SKM-1 treated with dmso at 0.1 percent for 144 hours (cell line): Measurements from ENCODE around the gene TC2N.
"Not testable (repeated sequence)": the region's sequence is repeated elsewhere in the genome, so short reads cannot be mapped to it uniquely, and the experiment has no call there.

Experiments used
- DNase-seq: peaks from one replicate; lab custom pipeline; 2025; ENCODE audit not compliant: unreplicated experiment; lab: John Stamatoyannopoulos, UW

The TC2N gene

DNA sequence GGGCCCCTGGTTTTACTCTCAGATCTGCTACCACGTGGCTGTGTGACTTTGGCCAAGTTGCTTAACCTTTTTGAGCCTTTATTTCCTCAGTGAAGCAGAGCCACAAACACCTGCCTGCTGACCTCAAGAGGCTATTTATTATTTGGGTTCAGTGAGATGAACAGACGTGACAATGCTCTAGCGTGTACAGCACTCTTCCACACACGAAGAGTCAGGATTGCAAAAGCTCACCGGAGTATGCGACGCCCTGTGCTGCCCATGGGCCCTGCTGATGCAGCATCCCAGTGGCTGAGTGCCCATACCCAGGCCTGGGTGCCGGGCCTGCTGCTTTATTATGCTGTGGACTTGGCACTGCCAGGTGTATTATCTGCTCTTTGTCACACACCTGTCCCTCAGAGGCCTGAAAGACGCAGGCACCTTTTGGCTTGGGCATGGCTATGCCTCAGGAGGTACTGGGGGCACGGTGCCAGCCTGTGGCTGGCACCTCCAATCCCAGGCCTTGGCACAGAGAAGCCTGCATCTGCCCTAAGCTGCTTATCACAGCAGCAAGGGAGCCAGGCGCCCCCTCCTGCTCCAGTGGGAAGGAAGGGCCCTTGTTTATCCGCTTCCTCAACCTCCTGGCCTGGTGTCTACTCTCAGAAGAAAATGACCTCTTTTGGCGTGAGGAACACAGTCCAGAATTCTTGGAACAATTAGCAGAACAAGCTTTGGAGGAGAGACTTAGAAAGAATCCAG lies 22.3 kb upstream of the TC2N start:
- DNase-seq, result no peak

DNA sequence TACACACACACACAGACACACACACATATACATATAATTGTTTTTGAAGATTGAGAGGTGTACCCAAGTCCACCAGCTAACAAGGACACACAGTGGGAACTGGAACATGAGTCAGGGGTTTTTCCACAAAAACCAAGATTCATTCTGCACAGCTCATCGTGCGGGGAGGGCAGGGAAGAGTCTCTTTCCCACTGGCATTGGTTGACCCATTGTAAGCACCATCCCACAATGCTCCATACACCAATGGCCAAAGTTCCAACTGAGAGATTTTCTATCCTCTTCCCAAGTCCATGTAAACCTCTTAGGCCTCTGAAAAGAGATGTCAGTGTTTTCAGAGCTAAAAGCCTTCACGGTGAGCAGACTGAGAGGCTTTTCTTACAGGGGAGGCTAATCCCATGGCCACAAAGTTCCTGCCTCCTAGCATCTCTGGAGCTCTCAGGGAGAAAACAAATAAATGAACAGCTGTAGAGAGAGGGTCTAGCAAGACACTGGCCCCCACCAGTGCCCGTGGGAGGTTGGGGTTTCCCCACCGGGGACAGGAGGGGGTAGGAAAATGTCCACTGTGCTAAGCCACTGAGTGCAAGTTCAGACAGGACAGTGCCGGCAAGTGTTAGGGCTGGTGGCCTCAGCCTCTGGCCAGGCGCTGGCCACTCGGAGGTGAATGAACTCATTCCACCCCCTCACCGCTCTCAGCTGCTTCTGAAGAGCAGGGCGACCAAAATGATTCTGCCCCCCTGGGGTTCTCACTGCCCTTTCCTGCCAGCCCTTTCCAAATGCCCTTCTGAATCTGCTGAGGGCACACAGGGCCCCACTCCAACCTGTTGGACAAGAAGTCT lies 21.5 kb upstream of the TC2N start:
- DNase-seq, result no peak

DNA sequence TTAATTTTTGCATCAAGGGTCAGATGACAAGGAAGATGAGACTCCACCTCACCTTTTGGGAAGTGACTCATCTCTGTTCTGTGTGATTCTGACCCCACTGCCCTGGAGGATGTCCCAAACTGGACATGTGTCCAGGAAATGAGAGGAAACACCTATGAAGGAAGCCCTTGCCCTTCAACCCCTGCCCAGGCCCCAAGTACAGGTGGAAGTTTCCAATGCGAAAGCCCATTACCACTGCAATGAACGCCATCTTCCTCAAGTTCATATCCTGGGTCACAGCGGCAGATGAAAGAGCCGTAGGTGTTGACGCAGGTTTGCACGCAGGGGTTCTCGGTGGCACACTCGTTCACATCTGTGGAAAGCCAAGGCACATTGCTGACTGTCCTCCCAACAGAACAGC lies 19.6 kb upstream of the TC2N start:
- no peak for DNase-seq

DNA sequence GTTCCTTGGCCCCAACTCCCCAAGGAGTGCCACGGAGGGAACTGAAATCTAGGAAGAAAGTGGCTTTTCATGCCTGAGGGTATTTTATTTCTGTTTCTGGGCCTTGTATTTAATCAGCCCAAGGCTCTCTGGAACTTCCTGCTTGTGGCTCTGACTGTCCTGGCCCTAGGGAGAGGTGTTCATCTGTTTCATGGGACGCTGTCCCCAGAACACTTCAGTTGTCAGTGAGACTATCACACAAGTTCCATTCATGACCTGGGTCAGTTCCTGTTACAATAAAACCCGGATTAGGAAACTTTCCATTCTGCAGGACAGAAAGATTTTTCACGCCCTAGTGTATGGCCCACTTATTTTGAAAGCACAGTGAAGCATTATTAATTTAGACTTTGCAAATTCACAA lies 18.5 kb upstream of the TC2N start:
- DNase-seq, result no peak

DNA sequence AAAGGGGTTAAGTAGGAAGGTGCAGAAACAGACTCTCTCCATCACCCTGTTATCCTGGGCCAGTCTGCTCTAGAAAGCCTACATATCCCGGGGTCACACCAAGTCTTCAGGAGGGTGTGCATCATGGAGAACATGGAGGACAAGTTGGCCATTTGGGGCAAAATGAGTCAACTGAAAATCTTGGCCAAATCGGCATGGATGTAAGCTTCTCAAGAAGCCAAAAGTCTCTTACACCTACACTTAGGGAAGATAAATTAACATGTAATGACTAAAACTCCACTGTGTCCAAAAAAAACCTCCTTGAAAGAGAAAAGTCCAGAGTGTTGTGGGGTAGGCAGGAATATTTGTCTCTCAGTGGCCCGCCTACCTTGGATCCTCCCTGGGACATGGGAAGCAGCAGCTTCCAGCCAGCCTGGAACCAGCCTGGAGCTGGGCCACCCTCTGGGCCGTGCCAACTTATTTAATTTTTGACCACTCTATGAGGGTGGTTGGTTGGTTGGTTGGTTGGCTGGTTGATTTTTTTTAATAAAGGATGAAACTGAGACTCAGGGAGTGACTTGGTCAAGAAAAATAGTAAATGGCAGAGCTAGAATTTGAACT lies 17.9 kb upstream of the TC2N start:
- DNase-seq, result no peak

DNA sequence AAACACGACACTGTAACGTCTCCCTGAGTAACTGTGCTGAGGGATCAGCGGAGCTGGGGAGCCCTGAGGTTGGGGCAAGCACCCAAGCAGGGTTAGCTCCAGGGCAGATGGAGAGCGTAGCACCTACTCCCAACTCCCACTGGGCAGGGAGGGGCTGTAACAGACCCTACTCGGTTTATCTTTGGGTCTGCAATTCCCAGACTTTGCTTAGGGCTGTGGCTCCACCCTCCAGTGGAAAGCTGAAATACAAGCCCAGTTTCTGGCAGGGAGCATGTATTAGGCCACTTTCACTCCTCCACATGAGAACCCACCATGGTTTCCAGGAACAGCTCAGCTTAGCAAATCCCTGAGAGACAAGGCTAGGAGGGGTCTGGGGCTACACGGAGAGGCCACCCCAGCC lies 17.3 kb upstream of the TC2N start:
- DNase-seq, result no peak

DNA sequence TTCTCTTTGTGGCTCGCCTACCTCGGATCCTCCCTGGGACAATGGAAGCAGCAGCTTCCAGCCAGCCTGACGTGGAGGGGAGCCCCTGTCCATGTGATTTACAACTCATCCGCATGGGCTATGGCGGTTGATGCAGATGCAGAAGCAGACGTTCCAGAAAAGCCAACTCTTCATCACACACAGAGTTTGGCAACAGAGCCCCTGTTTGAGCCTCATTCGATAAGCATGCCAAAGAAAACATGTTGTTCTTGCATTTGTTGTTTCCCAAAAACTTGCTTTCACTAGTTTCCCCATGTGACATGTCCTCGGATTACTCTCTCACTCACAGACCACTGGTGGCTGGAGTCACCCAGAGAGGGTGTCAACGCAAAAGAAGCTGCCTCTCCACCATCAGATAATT lies 16.4 kb upstream of the TC2N start:
- DNase-seq, result no peak

DNA sequence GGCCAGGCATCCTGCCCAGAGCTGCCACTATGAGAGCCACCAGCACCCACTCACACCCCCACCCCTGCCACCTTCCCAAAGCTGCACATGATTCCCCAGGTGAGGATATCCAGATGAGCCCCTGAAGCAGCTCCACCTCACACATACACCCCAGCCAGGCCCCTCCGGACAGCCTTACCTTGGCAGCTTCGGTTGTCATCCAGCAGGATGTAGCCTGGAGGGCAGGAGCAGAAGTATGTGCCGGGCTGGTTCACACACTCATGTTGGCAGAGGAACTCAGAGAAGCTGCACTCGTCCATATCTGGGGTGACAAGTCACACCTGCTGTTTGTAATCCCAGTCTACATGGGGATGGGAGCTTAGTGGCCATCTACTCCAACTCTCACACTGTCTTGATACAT lies 15.4 kb upstream of the TC2N start:
- DNase-seq, result no peak

DNA sequence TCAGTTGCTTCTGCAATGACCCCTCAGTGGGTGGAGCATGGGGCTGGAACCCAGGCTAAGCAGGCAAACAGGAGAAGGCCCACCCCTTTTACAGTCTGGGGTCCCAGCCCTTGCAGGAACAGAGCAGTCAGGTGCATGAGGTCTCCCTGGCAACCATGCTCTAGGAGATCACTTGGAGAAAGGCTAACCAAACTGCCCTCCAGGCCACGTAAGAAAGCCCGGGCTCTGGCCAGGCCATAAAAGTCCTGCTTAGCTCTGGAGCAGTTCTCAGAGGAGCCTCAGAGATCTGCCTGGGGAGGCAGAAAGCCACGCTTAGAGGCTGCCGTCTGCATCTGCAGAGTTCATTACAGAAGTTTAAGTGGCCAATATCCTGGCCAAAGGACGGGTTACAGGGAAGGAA lies 15.0 kb upstream of the TC2N start:
- DNase-seq, result no peak

DNA sequence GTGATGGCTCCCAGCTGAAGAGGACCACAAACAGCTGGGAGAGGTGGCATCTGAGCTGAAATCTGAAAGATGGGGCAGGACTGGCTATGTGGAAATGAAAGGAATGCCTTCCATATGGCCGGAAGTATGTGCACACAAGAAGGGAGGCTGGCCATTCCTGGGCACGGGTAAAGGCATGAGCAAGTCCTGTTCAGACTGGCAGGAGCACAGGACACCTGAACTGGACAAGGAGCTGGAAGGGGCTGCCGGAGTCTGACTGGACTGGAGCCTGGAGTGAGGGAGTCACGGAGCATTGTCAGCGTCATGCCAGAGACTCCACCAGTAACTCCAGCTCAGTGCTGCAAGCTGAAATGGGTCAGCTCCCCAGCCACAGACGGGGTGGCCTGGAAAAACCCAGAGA lies 11.9 kb upstream of the TC2N start:
- DNase-seq, result no peak

DNA sequence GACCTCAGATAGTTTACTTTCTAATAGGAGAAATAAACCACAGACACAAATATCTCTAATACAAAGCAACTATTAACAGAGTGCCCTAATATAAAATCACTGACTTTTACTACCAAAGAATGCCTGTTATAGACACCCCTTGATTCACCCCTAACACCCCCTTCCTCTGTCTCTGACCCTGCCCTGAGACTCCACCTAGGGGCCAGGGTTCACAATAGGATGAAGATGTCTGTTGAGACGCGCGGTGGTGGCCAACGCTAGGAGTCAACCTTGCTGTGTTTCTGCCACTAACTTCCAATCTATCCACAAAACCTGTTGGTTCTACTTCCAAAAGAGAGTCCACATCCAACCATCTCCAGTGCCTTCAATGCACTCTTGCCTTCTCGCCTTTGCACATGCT lies 10.9 kb upstream of the TC2N start:
- DNase-seq, result no peak

DNA sequence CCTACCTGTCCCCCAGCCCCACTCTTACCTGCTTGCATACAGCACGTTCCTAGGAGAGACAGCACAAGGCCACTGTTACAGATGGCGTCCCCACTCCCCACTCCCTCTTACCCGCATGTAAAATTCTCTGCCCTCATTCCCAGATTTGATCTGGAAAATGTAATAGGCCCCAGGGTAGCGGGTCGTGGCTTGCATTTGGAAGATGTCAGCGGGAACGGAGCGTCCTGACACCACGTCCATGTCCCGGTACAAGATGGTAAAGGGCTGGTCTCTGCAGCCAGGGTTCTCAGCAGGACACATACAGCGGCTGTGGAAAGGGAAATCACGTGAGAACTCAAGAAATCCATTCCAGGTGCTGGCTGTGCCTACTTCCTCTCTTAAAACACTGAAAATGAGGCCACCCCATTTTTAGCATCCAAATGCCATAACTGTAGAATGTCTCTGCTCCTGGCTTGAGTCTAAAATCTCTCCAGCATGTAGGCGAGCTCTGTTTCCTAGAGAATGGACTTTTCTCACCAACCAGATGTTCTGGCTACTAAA lies 10.1 kb upstream of the TC2N start:
- DNase-seq, result no peak

DNA sequence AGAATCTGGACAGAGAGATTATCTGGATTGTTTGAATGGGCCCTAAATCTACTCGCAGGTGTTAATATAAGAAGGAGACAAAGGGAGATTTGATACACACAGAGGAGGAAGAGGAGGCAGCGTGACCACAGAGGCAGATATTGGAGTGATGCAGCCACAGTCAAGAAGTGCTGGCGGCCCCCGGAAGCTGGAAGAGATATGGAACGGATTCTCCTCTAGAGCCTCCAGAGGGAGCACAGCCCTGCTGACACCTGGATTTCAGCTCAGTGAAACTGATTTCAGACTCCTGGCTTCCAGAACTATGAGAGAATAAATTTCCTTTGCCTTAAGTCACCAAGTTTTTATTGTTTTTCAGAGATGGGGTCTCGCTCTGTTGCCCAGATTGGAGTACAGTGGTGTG lies 9.2 kb upstream of the TC2N start:
- no peak for DNase-seq

DNA sequence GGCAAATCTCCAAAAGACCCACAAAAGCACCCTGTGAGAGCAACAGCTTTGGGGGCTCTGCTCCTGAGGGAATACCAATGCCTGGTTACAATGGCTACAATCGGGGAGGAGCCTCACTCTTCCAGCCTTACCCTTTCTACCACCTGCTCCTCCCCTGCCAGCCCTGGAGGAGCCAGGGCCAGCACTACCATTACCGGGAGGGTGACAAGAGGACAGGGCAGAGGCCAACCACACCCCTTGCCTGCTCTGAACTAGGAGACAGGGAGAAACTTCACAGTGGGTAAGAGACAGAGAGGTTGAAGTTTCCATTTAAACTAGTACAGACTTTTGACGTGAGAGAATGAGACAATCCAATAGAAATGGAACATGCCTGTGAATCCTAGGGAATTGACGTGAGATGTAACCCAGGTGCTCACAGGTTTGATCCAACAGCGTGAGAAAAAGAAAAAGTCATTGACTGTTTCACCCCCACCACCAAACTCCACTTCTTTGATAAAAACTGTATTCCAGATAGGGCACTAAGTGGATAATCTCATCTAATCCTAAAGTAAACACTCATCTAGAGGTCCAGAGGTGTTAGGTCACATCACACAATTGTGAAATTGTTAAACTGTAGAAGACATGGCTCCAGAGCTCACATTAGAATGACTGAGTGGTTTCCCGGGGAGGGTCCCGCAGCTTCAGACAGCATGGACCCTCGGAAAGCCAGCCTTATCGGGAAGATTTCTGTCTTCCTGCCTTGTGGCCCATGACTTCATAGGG lies 8.4 kb upstream of the TC2N start:
- DNase-seq, result no peak

DNA sequence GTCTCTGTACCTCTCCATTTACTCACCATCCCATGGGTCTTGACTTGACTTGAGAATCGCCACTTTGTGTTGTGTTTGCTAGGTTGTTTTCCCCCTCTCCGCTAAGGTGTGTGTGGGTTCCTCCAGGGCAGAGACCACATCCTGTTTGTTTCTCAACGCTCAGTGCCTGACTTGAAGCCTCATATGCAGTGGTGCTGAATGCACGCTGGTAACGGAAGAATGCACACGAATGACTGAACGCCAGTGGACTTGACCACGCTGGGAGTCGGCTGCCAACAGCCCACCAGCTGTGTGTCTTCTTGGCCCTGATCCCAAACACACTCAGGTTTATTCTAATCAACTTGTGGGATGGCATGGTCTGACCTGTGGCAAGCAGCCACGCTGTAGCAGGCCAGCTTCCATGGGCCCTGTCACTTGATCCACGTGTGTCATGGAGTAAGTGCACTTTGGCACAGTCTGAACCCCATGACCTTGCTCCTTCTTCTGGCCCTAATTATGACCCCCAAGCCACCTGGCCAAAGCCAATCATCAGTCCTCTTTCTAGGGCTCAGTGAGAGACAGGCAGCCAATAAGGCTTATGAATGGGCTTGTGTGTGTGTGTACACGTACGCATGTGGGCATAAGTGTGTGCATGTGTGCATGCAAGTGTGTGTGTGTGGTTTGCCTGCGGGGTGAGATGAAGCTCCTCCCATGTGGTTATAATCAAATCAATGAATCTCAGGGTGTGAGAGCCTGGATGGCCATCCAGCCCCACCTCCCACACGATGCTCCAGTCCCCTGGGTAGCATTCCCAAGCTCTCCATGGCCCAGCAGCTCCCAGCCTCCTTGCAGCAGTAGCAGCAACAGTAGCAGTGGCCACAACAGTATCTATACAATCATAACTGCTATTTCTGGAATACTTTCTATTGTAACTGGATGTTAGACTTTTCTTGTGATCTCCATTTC lies 6.4 kb upstream of the TC2N start:
- DNase-seq, result no peak

DNA sequence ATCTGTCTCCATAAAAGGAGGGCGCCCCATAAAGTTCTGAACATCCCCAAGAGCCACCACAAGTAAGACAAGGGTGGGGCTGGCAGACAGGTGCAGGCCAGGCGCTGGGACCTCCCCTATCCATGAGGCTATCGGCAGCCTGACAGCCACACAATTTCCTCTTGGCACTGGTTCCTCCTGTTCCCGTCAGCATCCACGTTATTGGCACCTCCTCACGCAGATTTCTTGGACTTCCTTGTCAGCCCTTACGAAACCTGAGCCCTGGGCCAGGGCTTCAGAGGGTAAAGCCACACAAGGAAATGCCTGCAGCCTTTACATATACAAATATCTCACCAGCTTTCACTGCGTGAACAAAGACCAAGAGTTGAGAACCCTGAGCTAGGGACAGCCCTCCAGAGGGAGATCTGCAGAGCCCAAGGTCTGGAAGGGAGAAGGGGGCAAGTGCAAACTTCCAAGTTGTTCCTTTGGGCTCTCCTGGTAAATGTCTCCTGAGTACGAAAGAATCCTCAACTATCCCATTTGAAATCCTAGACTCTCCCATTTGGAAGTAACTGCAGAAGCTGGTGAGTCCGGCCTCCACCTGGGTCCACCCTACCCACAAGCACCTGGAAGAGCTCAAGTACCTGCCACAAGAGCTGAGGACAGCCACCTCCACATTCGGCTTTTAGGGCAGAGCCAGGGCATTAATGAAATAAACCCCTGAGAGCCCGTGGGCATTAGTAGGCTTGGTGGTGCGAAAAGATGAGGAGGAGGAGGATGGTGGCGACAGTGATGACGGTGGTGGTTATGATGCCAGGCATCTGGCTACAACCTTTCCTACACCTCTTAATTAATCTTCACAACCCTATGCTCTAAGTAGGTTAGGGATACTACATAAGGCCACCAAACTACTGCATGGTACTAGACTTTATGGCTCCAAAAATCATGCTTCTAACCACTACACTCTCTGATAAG lies 5.5 kb upstream of the TC2N start:
- DNase-seq, result peak; percentile 3

DNA sequence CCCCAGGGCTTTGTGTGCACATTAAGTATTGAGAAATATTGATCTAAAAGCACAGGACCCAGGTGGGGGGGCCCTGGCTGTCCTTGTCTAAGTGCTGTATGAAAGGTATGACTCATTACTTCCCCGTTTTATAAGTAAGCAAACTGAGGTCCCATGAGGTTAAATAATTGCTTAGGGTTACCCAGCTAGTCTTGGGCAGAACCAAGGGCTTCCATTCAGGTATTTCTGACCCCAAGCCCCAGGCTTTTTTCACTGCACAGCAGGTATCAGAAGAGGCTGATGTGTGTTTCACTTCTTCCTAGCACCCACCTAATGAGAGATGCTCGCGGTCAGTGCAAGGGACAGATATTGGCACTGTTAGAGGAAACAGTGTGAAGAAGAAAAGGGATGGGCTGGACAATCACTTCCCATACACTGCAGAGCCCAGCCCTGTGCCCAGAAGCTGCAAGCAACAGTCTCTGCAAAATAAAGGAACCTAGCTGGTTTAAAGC lies 4.7 kb upstream of the TC2N start:
- DNase-seq, result peak; percentile 7

DNA sequence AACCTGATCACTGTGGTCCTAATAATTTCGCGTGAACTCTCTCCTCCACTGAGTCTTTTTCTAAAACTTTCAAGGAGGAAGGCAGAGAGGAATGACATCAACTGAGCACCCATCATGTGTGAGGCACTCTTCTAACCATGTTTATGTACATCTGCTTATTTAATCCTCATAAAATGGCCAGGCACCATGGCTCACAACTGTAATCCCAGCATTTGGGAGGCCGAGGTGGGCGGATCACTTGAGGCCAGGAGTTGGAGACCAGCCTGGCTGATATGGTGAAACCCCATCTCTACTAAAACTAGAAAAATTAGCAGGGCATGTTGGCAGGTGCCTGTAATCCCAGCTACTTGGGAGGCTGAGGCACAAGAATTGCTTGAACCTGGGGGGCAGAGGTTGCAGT lies 4.1 kb upstream of the TC2N start:
- DNase-seq, result not testable (repeated sequence)

DNA sequence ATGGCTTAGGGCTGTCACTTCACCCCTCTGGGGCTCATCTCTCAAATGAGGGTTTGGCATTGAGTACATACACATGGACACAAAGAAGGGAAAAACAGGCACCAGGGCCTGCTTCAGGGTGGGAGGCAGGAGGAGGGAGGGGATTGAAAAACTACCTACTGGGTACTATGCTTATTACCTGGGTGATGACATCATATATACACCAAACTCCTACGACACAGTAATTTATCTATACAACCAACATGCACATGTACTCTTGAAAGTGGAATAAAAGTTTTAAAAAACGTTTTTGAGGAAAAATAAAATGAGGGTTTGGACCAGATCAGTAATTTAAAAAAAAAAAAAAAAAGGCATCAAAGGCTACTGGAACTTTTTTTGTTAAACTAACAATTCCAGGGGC lies 3.6 kb upstream of the TC2N start:
- no peak for DNase-seq
